ENCODE results near the gene NPFFR2. TPM values are rescaled to one million over a fixed set of nuclear protein-coding genes. Genes with fewer than 3 reads are reported as not detected.

The NPFFR2 gene
- total and polyA plus RNA-seq, 9 of the 15 experiments (the other 6 are each of a cell fraction or from before 2014, with no cell fraction given), result 0.15 to 0.98 (median 0.48) TPM

GRCh38 chr4:72022553-72022952, 9.2 kb upstream of the NPFFR2 start:
- POLR2A ChIA-PET, result no interaction called here
- ATAC-seq (no peak), DNase-seq (ENCODE audit: extremely low read depth in 1 of 4, low spot score in 3 of 4) (no peak), FAIRE-seq (no peak)
- H3K9me1 ChIP-seq (ENCODE audit: control insufficient read depth, insufficient read depth, low read length), result no peaks in the 10 kb centered on the region
- TF ChIP-seq CBX8 (IDR thresholded peaks at IDR 0.05; ENCODE audit: borderline replicate concordance, extremely low read depth, low read depth, low read length, poor library complexity, severe bottlenecking) (no peak), ZBTB40 (IDR thresholded peaks at IDR 0.05) (peak; percentile 77), ZBTB40 (CRISPR knock-in tag; IDR thresholded peaks at IDR 0.05) (no peak), CLOCK (CRISPR knock-in tag; IDR thresholded peaks at IDR 0.05; ENCODE audit: borderline replicate concordance) (no peak), SPI1 (IDR thresholded peaks at IDR 0.05; ENCODE audit: borderline replicate concordance, low read depth, low read length) (peak; percentile 77), FOXA3 (CRISPR knock-in tag; conservative IDR thresholded peaks at IDR 0.05 in 1 of 2, IDR thresholded peaks at IDR 0.05 in 1 of 2) (no peak), TAF7 (tag; IDR thresholded peaks at IDR 0.05) (no peak), CREB1 (IDR thresholded peaks at IDR 0.05) (no peak), CREB1 (CRISPR knock-in tag; IDR thresholded peaks at IDR 0.05) (no peak), ZNF707 (CRISPR knock-in tag; conservative IDR thresholded peaks at IDR 0.05) (no peak)
- no peaks in the 10 kb centered on the region for H3K9me3 ChIP-seq (replicated peaks; ENCODE audit: control insufficient read depth, insufficient read depth, low read depth, low read length)
- in situ Hi-C loops (cut with MboI) (no loop called here), intact Hi-C loops (cut with micrococcal nuclease) (no loop called here)
- H3K4me3 ChIP-seq, result no peak overlapping the region
- H3K4me2 ChIP-seq (ENCODE audit: insufficient read depth, low read length), result no peak overlapping the region
- H3K27ac ChIP-seq (ENCODE audit: extremely low read depth, low read depth, low read length), result no peak overlapping the region
- no peaks in the 10 kb centered on the region for H3K4me1 ChIP-seq (replicated peaks in 1 of 2; ENCODE audit: control insufficient read depth in 2 of 2, insufficient read depth in 2 of 2, low read length in 2 of 2)
- no peaks in the 10 kb centered on the region for H3K27me3 ChIP-seq (ENCODE audit: control insufficient read depth in 2 of 2, insufficient read depth in 2 of 2, low read length in 2 of 2)
- WGBS (ENCODE audit: insufficient coverage, low coverage, missing lambda C conversion rate), result 0% methylated on average over 1 of the region's 1 CpG
- H3K79me2 ChIP-seq (ENCODE audit: control insufficient read depth, insufficient read depth, low read length), result no peaks in the 10 kb centered on the region
- H4K20me1 ChIP-seq (replicated peaks; ENCODE audit: control insufficient read depth, insufficient read depth, low read length), result no peaks in the 10 kb centered on the region
- CTCF ChIA-PET (ENCODE audit: low intra/inter-chr PET ratio), result no interaction called here
- no TSS peak for BruUV-seq (replicated peaks)
- H2AFZ ChIP-seq (ENCODE audit: low read depth, low read length), result no peak overlapping the region
- H3K36me3 ChIP-seq (ENCODE audit: control insufficient read depth, insufficient read depth, low read length), result no peaks in the 10 kb centered on the region
- no peak overlapping the region for H3K9ac ChIP-seq (ENCODE audit: insufficient read depth in 1 of 2, low read depth in 2 of 2, low read length in 2 of 2)
